SU-DHL-6 (cell line): ENCODE measurements around the gene BTNL3.
"Not testable (repeated sequence)": the region's sequence is repeated elsewhere in the genome, so short reads cannot be mapped to it uniquely, and the experiment has no call there.

Experiments used
- H2AFZ ChIP-seq: fragments of 200-600 bp; sonication (generic); 2 replicates; pipeline ENCODE4 v1.6.1; 2014; ENCODE audit warnings: low read depth, mild to moderate bottlenecking, moderate library complexity, mixed read lengths, antibody characterized with exemption, low read length; ENCODE audit not compliant: severe bottlenecking
- H3F3A ChIP-seq: fragments of 200-600 bp; shearing (Covaris generic); 2 replicates; pipeline ENCODE4 v1.6.0; 2016; ENCODE audit warnings: antibody characterized with exemption, mild to moderate bottlenecking; ENCODE audit not compliant: insufficient read depth
- H3K27ac ChIP-seq: fragments of 200-600 bp; sonication (generic); 2 replicates; pipeline ENCODE4 v1.5.1; 2016; ENCODE audit warnings: low read depth, mild to moderate bottlenecking, low read length, moderate library complexity, mixed read lengths
- H3K27me3 ChIP-seq: fragments of 200-600 bp; sonication (generic), shearing (Covaris generic); 2 replicates; pipeline ENCODE4 v1.6.0; 2014; ENCODE audit warnings: mild to moderate bottlenecking, low read length
- H3K36me3 ChIP-seq: fragments of 200-600 bp; sonication (generic); 2 replicates; pipeline ENCODE4 v1.6.1; 2014; ENCODE audit warnings: mild to moderate bottlenecking, low read length, mixed read lengths
- H3K4me2 ChIP-seq: fragments of 300-600, 200-600 bp; shearing (Covaris generic), sonication (generic); 2 replicates; pipeline ENCODE4 v1.6.0; 2014; ENCODE audit warnings: low read length, low read depth, mild to moderate bottlenecking; ENCODE audit not compliant: poor library complexity, severe bottlenecking
- H3K4me3 ChIP-seq: fragments of 200-600 bp; sonication (generic); 2 replicates; pipeline ENCODE4 v1.5.1; 2014; ENCODE audit warnings: antibody characterized with exemption, low read length, mild to moderate bottlenecking, mixed read lengths; ENCODE audit not compliant: insufficient read depth, poor library complexity, severe bottlenecking
- H3K79me2 ChIP-seq: fragments of 200-600 bp; sonication (generic); 2 replicates; pipeline ENCODE4 v1.6.1; 2014; ENCODE audit warnings: mild to moderate bottlenecking, low read length, moderate library complexity; ENCODE audit not compliant: insufficient read depth
- H3K9ac ChIP-seq: fragments of 200-600 bp; sonication (generic); 2 replicates; pipeline ENCODE4 v1.7.0; 2014; ENCODE audit warnings: mild to moderate bottlenecking, low read length
- H3K9me2 ChIP-seq: fragments of 200-600 bp; sonication (generic); replicated peaks from 2 replicates; pipeline ENCODE4 v1.6.1; 2014; ENCODE audit warnings: low read length; ENCODE audit not compliant: insufficient read depth
- H3K9me3 ChIP-seq: fragments of 200-600 bp; sonication (generic); 2 replicates; pipeline ENCODE4 v1.6.1; 2014; ENCODE audit warnings: low read length, mixed read lengths; ENCODE audit not compliant: insufficient read depth
- H4K20me1 ChIP-seq: fragments of 200-600 bp; sonication (generic); 2 replicates; pipeline ENCODE4 v1.6.1; 2014; ENCODE audit warnings: low read depth, mild to moderate bottlenecking, antibody characterized with exemption, low read length, moderate library complexity, mixed read lengths
- CTCF ChIP-seq: fragments of 200-600 bp; sonication (generic); IDR thresholded peaks from one replicate; pipeline ENCODE4 v1.5.1; 2017; ENCODE audit warnings: antibody characterized with exemption, mild to moderate bottlenecking, low read length, moderate library complexity; ENCODE audit not compliant: insufficient read depth, poor library complexity, severe bottlenecking
- EZH2phosphoT487 ChIP-seq: fragments of 200-600 bp; sonication (generic), shearing (Covaris generic); conservative IDR thresholded peaks from 2 replicates; pipeline ENCODE4 v1.6.1; 2018; ENCODE audit warnings: mild to moderate bottlenecking, antibody characterized with exemption, low read length, moderate library complexity, mixed read lengths

BTNL3 gene

GRCh38 chr5:181044093-181044599 lies 55.5 kb downstream of the BTNL3 start:
- H2AFZ ChIP-seq, result no peak overlapping the region
- H4K20me1 ChIP-seq, result no peaks in the 10 kb centered on the region
- H3K9ac ChIP-seq, result no peak overlapping the region
- no peak overlapping the region for H3K4me3 ChIP-seq
- H3F3A ChIP-seq, result no peaks in the 10 kb centered on the region
- H3K79me2 ChIP-seq, result no peaks in the 10 kb centered on the region
- TF ChIP-seq EZH2phosphoT487 (no peak), CTCF (no peak)
- H3K4me2 ChIP-seq, result no peak overlapping the region
- no peaks in the 10 kb centered on the region for H3K36me3 ChIP-seq
- H3K9me2 ChIP-seq, result no peaks in the 10 kb centered on the region
- H3K27ac ChIP-seq, result no peak overlapping the region
- no peaks in the 10 kb centered on the region for H3K27me3 ChIP-seq
- H3K9me3 ChIP-seq, result no peaks in the 10 kb centered on the region

- H3K9ac ChIP-seq, result no peak overlapping the region
- no peak overlapping the region for H3K27ac ChIP-seq
Measured at GRCh38 chr5:181044662-181045305, 56.1 kb downstream of the BTNL3 start.

GRCh38 chr5:181045316-181045715 lies 56.7 kb downstream of the BTNL3 start:
- Histone ChIP-seq H2AFZ (no peak overlapping the region), H3K9ac (no peak overlapping the region), H3K4me2 (no peak overlapping the region)

More at GRCh38 chr5:181044662-181045305, 56.1 kb downstream of the BTNL3 start:
- H3K4me2 ChIP-seq, result no peak overlapping the region
- no peaks in the 10 kb centered on the region for H3K9me2 ChIP-seq
- H3K27me3 ChIP-seq, result no peaks in the 10 kb centered on the region
- H3F3A ChIP-seq, result no peaks in the 10 kb centered on the region
- no peaks in the 10 kb centered on the region for H3K9me3 ChIP-seq
- no peaks in the 10 kb centered on the region for H3K79me2 ChIP-seq
- H3K4me3 ChIP-seq, result no peak overlapping the region
- TF ChIP-seq EZH2phosphoT487 (no peak), CTCF (no peak)
- no peaks in the 10 kb centered on the region for H4K20me1 ChIP-seq
- H2AFZ ChIP-seq, result no peak overlapping the region
- no peaks in the 10 kb centered on the region for H3K36me3 ChIP-seq

GRCh38 chr5:181045857-181046256 lies 57.2 kb downstream of the BTNL3 start:
- H3K36me3 ChIP-seq, H3F3A ChIP-seq, H2AFZ ChIP-seq, H3K79me2 ChIP-seq, H3K27ac ChIP-seq, H3K27me3 ChIP-seq, H4K20me1 ChIP-seq, H3K9me2 ChIP-seq, H3K9ac ChIP-seq, H3K4me2 ChIP-seq, H3K4me3 ChIP-seq, H3K9me3 ChIP-seq: not testable (repeated sequence)

More at GRCh38 chr5:181045316-181045715, 56.7 kb downstream of the BTNL3 start:
- Histone ChIP-seq H3K4me3 (no peak overlapping the region), H3K27me3 (no peaks in the 10 kb centered on the region), H3K36me3 (no peaks in the 10 kb centered on the region), H3K79me2 (no peaks in the 10 kb centered on the region), H3K27ac (no peak overlapping the region), H4K20me1 (no peaks in the 10 kb centered on the region), H3F3A (no peaks in the 10 kb centered on the region), H3K9me3 (no peaks in the 10 kb centered on the region), H3K9me2 (no peaks in the 10 kb centered on the region)
- no peak for TF ChIP-seq EZH2phosphoT487
- no peak for TF ChIP-seq CTCF
